Activated CD4-positive, alpha-beta T cell treated with anti-CD3 and anti-CD28 coated beads for 1 hour (primary cell): ENCODE results near the gene C5orf63.
"Not testable (repeated sequence)": the region's sequence is repeated elsewhere in the genome, so short reads cannot be mapped to it uniquely, and the experiment has no call there.

Source experiments
- DNase-seq: peaks from one replicate; pipeline ENCODE4 v3.0.0-alpha.2; 2020

Gene C5orf63

DNA sequence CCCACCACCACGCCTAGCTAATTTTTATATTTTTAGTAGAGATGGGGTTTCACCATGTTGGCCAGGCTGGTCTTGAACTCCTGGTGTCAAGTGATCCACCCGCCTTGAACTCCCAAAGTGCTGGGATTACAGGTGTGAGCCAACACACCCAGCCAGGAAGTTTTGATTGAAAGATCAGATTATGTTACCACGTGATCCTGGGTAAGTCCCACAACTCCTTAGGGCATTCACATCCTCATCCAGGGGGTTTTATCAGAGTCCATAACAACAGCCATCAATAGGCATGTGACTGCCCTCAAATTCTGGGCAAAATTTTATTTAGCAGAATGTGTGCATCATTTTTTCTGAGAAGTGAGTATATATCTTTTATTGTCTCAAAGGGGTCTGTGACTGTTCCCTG is 68.0 kb downstream of the C5orf63 start:
- not testable (repeated sequence) for DNase-seq

GRCh38 chr5:127004721-127005120 is 68.6 kb downstream of the C5orf63 start:
- DNase-seq = no peak

- DNase-seq = no peak
These were observed 69.4 kb downstream of the C5orf63 start for GRCh38 chr5:127003798-127004495.

- no peak for DNase-seq
These were observed 70.9 kb downstream of the C5orf63 start for GRCh38 chr5:127002390-127002789.

GRCh38 chr5:127001621-127002296 is 71.5 kb downstream of the C5orf63 start:
- DNase-seq = no peak
